ENCODE measurements around the gene NUP50.
A peak's percentile ranks its signal among the peaks of the same experiment; 100 is the strongest.

The NUP50 gene

DNA sequence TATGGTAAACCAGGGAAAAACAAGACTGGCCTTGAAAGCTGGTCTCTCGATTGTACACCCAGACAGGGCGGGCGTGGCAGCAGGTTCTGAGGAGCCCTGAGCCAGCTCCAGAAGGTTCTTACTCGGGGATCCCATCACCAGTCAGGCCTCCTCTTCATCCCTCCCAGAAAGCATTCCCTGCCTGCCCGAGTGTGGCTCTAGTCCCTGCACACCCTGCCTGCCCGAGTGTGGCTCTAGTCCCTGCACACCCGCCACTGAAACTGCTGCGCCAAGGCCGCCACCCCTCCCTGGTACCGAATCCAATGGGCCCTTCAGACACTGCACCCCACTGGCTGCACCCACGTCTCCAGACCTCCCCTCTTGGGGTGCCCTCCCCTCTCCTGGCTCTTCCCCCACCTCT, 46.9 kb downstream of the NUP50 start:
- TF ChIP-seq, protein P1, sequence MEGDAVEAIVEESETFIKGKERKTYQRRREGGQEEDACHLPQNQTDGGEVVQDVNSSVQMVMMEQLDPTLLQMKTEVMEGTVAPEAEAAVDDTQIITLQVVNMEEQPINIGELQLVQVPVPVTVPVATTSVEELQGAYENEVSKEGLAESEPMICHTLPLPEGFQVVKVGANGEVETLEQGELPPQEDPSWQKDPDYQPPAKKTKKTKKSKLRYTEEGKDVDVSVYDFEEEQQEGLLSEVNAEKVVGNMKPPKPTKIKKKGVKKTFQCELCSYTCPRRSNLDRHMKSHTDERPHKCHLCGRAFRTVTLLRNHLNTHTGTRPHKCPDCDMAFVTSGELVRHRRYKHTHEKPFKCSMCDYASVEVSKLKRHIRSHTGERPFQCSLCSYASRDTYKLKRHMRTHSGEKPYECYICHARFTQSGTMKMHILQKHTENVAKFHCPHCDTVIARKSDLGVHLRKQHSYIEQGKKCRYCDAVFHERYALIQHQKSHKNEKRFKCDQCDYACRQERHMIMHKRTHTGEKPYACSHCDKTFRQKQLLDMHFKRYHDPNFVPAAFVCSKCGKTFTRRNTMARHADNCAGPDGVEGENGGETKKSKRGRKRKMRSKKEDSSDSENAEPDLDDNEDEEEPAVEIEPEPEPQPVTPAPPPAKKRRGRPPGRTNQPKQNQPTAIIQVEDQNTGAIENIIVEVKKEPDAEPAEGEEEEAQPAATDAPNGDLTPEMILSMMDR (IDR thresholded peaks at IDR 0.05; ENCODE audit: low read depth, low read length) = no peak
- no peak for DNase-seq (ENCODE audit: extremely low read depth, low read depth)

DNA sequence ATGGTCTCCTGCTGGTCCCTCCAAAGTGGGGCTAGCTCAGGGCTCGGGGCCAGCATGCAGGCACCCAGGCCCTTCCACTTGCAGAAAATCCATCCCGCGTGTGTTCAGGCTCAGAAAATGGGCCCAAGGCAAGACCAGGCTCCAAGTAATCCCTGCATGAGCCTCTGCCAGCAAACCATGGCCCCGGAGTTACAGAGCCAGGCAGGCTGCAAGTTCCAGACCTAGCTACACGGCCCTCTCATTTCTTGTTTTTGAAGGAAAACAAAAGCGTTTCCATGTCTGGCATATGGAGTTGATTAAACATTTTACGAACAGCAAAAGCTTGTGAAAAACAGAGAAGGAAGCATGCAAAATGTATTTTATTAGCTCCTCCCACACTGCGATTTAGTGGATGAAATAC, 47.3 kb downstream of the NUP50 start:
- TF ChIP-seq, protein P1 (IDR thresholded peaks at IDR 0.05; ENCODE audit: low read depth, low read length) = no peak
- DNase-seq (ENCODE audit: extremely low read depth, low read depth) = peak; percentile 80

DNA sequence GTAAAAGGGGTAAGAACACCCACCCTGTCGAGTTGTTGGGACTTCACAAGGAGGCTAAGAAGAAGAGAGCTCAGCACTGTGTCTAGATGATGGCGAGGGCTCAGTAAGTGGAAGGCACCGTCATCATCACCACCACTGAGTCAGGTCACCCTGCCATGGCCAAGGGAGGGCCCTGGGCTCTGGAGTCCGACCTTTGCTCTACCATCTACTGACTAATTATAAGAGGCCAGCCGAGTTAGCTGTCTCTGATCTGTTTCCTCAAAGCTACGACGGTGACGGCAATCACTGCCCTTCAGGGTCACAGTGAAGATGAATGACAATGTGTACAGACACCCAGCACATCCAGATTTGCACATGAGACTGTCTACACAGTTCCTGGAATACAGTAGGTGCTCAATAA, 47.7 kb downstream of the NUP50 start:
- TF ChIP-seq, protein P1 (IDR thresholded peaks at IDR 0.05; ENCODE audit: low read depth, low read length) = no peak
- DNase-seq (ENCODE audit: extremely low read depth, low read depth) = no peak

DNA sequence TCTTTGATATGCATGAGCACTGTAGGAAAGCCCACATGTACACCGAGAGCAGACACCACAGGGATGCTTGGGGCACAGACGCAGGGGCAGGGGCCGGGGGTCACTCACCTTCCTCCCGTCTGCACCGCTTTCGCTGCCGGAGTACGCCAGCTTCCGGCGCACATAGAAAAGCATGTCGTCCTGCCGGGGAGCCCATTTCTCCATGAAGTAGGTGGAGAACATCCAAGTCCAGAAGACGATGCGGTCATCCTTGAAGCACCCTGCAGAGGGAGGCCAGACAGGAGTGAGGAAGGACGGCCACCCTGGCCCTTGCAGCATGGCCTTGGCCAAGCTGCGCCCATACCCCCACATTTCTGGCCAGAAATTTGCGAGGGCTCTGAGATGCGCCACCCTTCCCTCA, 48.1 kb downstream of the NUP50 start:
- TF ChIP-seq, protein P1 (IDR thresholded peaks at IDR 0.05; ENCODE audit: low read depth, low read length) = no peak; the same call in 1 of the 2 replicates
- no peak for DNase-seq (ENCODE audit: extremely low read depth, low read depth)

DNA sequence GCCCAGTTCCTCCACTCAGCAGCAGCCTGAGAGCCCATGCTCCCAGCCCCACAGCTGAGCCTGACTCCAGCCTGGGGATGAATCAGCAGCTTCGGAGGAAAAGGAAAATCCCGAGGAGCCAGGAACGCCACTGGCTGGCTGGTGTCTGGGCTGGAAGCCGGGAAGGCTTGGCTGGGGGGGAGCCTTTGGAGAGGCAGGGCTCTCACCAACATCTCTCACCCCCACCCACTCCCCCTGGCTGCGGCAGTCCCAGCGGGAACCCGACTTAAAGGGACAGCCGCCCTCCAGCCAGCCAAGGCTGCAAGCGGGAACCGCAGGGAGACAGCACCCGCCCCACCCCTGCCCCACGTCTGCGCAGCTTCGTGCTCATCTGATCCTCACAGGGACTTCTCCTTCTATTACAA, 48.6 kb downstream of the NUP50 start:
- DNase-seq (ENCODE audit: extremely low read depth, low read depth) = peak; percentile 69

DNA sequence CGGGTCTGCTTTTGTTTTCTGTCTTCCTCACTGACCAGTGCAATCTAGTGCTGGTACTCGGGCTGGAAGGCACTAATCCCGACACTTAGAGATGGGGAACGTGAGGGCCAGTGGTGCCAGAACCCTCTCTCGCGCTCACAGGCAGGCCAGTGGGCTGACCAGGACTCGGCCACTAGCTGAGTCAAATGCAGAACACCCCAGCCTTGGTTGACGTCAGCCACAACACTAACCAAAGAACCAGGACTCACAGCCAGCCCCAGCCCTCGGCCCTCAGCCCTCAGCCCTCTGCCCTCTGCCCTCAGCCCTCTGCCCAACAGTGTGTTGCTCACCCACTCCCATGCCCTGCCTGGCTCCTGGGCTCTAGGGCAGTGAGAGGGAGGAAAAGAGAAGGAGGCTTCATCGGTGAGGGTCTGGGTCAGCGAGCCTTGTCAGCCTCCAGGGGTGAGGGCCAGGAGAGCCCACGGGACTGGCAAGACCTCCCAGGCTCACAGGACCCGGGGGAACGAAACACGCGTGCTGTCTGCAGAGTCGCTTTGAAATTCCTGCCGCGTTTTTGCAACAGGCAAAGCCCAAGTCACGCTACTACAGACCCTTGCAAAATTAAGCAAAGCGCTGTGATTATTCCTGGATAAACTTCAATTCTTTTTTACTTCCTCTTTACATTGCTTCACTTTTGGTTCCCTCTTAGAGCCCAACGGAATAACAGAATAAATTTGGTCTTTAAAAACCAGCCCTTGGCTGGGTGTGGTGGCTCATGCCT, 49.4 kb downstream of the NUP50 start:
- TF ChIP-seq, protein P1 (IDR thresholded peaks at IDR 0.05; ENCODE audit: low read depth, low read length) = no peak
- DNase-seq (ENCODE audit: extremely low read depth, low read depth) = no peak

More for the DNA sequence above, 48.6 kb downstream of the NUP50 start:
- TF ChIP-seq, protein P1 (IDR thresholded peaks at IDR 0.05; ENCODE audit: low read depth, low read length) = no peak; the same call in 1 of the 2 replicates

DNA sequence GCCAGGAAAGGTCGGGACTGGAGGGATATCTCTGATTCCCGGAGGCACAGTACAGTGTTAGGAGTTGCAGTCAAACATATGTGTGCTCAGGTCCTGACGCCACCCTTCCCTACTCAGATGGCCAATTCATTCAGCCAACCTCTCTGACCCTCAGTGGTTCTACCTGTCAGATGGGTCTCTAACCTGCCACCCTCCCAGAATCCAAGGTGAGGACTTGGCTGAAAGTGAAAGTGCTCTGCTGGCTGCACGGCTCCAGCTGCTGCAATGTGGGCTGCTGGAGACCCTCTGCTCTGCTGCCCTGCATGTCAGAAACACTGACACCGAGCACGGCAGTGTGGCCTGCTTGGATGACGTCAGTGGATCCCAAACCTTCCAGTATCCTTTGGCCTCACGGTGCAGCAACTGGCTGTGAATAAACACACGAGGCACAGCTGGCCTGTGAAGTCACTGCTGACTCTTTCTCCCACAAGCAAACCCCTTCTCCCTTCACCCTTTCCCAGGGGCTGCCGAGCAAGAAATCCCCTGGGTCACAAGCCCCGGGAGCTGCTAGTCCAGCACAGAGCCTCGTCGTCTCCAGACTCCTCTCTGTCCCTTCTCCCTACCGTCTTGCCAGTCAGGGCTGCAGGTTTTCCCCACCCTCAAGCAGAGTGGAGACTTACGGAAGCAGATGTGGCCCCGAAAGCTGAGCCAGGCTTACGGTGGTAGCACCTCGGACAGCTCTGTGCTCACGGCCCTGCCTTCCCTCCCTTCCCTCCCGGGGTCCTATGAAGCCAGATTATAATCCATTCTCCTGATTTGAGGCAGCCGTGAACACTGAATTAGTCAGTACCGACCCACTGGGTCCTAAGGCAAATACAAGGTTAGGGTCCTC, 52.6 kb downstream of the NUP50 start:
- TF ChIP-seq, protein P1 (IDR thresholded peaks at IDR 0.05; ENCODE audit: low read depth, low read length) = no peak
- no peak for DNase-seq (ENCODE audit: extremely low read depth, low read depth)

Data from AG09319 (cell line).